ENCODE measurements around the gene CYP2A13.
"Not testable (repeated sequence)": the region's sequence is repeated elsewhere in the genome, so short reads cannot be mapped to it uniquely, and the experiment has no call there.

GRCh38 chr19:41120929-41121911, 33.0 kb downstream of the CYP2A13 start:
- TF ChIP-seq EZH2 (IDR thresholded peaks at IDR 0.05; ENCODE audit: low read length, unreplicated experiment); EZH2phosphoT487 (IDR thresholded peaks at IDR 0.05; ENCODE audit: borderline replicate concordance, low read length): not testable (repeated sequence)
- TF ChIP-seq, protein P1, sequence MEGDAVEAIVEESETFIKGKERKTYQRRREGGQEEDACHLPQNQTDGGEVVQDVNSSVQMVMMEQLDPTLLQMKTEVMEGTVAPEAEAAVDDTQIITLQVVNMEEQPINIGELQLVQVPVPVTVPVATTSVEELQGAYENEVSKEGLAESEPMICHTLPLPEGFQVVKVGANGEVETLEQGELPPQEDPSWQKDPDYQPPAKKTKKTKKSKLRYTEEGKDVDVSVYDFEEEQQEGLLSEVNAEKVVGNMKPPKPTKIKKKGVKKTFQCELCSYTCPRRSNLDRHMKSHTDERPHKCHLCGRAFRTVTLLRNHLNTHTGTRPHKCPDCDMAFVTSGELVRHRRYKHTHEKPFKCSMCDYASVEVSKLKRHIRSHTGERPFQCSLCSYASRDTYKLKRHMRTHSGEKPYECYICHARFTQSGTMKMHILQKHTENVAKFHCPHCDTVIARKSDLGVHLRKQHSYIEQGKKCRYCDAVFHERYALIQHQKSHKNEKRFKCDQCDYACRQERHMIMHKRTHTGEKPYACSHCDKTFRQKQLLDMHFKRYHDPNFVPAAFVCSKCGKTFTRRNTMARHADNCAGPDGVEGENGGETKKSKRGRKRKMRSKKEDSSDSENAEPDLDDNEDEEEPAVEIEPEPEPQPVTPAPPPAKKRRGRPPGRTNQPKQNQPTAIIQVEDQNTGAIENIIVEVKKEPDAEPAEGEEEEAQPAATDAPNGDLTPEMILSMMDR (conservative IDR thresholded peaks at IDR 0.05; ENCODE audit: low read depth, low read length) = not testable (repeated sequence)
